GM10266 (cell line): ENCODE data around the gene F10.
A peak's percentile ranks its signal among the peaks of the same experiment; 100 is the strongest.

Experiments used
- DNase-seq: peaks from one replicate; pipeline ENCODE4 v3.0.0; 2012; ENCODE audit errors: extremely low spot score
- CTCF ChIP-seq: IDR thresholded peaks from 2 replicates; pipeline ENCODE4 v1.5.1; 2012; ENCODE audit warnings: mild to moderate bottlenecking, low read depth; ENCODE audit not compliant: control insufficient read depth, insufficient read depth; ENCODE audit errors: missing control alignments

The F10 gene

GRCh38 chr13:113121183-113121927 is 1.2 kb upstream of the F10 start:
- no peak for TF ChIP-seq CTCF
- no peak for DNase-seq

- DNase-seq: no peak
- no peak for TF ChIP-seq CTCF
Observed at GRCh38 chr13:113121928-113122471, 599 bp upstream of the F10 start.

- DNase-seq: no peak
- peak; percentile 14 for TF ChIP-seq CTCF
Observed at GRCh38 chr13:113123226-113124201, 915 bp downstream of the F10 start.

- no peak for TF ChIP-seq CTCF
- no peak for DNase-seq
Observed at GRCh38 chr13:113124211-113124970, 1.8 kb downstream of the F10 start.

GRCh38 chr13:113125506-113126264 is 3.1 kb downstream of the F10 start:
- no peak for TF ChIP-seq CTCF
- no peak for DNase-seq

GRCh38 chr13:113126265-113127150 is 3.9 kb downstream of the F10 start:
- TF ChIP-seq CTCF: no peak
- DNase-seq: no peak
